ENCODE data around the gene SLC25A21.

DNA sequence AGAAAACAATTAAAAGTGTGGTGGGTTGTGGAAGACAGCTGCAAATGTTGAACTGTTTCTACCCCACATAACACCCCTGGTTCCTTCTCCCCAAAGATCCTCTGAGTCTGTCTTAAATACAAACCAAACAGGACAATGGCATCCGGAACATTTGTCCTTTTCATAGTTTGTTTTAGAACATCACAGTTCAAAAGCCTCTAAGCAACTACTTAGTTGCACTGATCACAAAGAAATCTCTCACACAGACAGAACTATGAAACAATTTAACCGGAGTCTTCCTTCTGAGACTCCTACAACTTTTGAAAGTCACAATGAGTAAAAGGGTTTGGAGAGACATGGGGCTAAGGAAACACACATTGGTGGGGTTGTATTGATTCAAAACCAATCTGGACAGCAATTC is 125.6 kb downstream of the SLC25A21 start:
- TF ChIP-seq, protein P1, sequence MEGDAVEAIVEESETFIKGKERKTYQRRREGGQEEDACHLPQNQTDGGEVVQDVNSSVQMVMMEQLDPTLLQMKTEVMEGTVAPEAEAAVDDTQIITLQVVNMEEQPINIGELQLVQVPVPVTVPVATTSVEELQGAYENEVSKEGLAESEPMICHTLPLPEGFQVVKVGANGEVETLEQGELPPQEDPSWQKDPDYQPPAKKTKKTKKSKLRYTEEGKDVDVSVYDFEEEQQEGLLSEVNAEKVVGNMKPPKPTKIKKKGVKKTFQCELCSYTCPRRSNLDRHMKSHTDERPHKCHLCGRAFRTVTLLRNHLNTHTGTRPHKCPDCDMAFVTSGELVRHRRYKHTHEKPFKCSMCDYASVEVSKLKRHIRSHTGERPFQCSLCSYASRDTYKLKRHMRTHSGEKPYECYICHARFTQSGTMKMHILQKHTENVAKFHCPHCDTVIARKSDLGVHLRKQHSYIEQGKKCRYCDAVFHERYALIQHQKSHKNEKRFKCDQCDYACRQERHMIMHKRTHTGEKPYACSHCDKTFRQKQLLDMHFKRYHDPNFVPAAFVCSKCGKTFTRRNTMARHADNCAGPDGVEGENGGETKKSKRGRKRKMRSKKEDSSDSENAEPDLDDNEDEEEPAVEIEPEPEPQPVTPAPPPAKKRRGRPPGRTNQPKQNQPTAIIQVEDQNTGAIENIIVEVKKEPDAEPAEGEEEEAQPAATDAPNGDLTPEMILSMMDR (IDR thresholded peaks at IDR 0.05; ENCODE audit: low read length), result no peak
- no peak for TF ChIP-seq EZH2phosphoT487 (IDR thresholded peaks at IDR 0.05; ENCODE audit: low read length)
- TF ChIP-seq EZH2 (optimal IDR thresholded peaks at IDR 0.05; ENCODE audit: low read depth, low read length), result no peak

Data from MM.1S (cell line).